Astrocyte (in vitro differentiated cells and primary cell): ENCODE results near the gene KRIT1. TPM values are rescaled to one million over a fixed set of nuclear protein-coding genes. Genes with fewer than 3 reads are reported as not detected.

Source experiments
- DNase-seq: peaks from one replicate; pipeline ENCODE4 v3.0.0-alpha.2; 2010; ENCODE audit warnings: low read depth
- FAIRE-seq: peaks from 2 replicates; lab custom pipeline; 2011; peaks lifted over from hg19 to GRCh38; lab: Jason Lieb, UNC
- H2AFZ ChIP-seq: 2 replicates; pipeline ENCODE4 v1.6.0; 2012; ENCODE audit warnings: low read depth, low read length, inconsistent platforms
- H3K27ac ChIP-seq: 2 replicates; pipeline ENCODE4 v1.5.1; 2011; ENCODE audit warnings: low read depth, low read length, inconsistent platforms
- H3K27me3 ChIP-seq: 2 replicates; pipeline ENCODE4 v1.6.0; 2011; ENCODE audit warnings: low read length, inconsistent platforms; ENCODE audit not compliant: insufficient read depth
- H3K36me3 ChIP-seq: 2 replicates; pipeline ENCODE4 v1.5.1; 2011; ENCODE audit warnings: low read length, inconsistent platforms; ENCODE audit not compliant: insufficient read depth
- H3K4me1 ChIP-seq: 2 replicates; pipeline ENCODE4 v1.5.1; 2011; ENCODE audit warnings: low read length, inconsistent platforms; ENCODE audit not compliant: insufficient read depth
- H3K4me2 ChIP-seq: 2 replicates; pipeline ENCODE4 v1.6.0; 2012; ENCODE audit warnings: low read length, inconsistent platforms
- H3K4me3 ChIP-seq: 2 replicates; pipeline ENCODE4 v1.5.1; 2011; ENCODE audit warnings: low read depth, mild to moderate bottlenecking, low read length, inconsistent platforms; ENCODE audit not compliant: insufficient read depth
- H3K79me2 ChIP-seq: 2 replicates; pipeline ENCODE4 v1.6.0; 2012; ENCODE audit warnings: mild to moderate bottlenecking, low read length, inconsistent platforms; ENCODE audit not compliant: insufficient read depth
- H3K9ac ChIP-seq: 2 replicates; pipeline ENCODE4 v1.6.0; 2012; ENCODE audit warnings: mild to moderate bottlenecking, low read length, inconsistent platforms
- H3K9me3 ChIP-seq: 2 replicates; pipeline ENCODE4 v1.5.1; 2012; ENCODE audit warnings: low read depth, mild to moderate bottlenecking, low read length, inconsistent platforms; ENCODE audit not compliant: insufficient read depth
- H4K20me1 ChIP-seq: 2 replicates; pipeline ENCODE4 v1.6.0; 2012; ENCODE audit warnings: low read length, inconsistent platforms; ENCODE audit not compliant: insufficient read depth
- H3K27ac Mint-ChIP-seq: one replicate; pipeline ENCODE4 v1.8.0; 2021; ENCODE audit warnings: mild to moderate bottlenecking, mixed read lengths; ENCODE audit not compliant: unreplicated experiment
- H3K27me3 Mint-ChIP-seq: one replicate; pipeline ENCODE4 v1.8.0; 2021; ENCODE audit warnings: low read depth, mixed read lengths; ENCODE audit not compliant: unreplicated experiment
- H3K36me3 Mint-ChIP-seq: one replicate; pipeline ENCODE4 v1.8.0; 2021; ENCODE audit warnings: low read depth, mixed read lengths; ENCODE audit not compliant: unreplicated experiment
- H3K4me1 Mint-ChIP-seq: one replicate; pipeline ENCODE4 v1.8.0; 2021; ENCODE audit warnings: low read depth, mixed read lengths; ENCODE audit not compliant: unreplicated experiment
- H3K4me3 Mint-ChIP-seq: one replicate; pipeline ENCODE4 v1.8.0; 2021; ENCODE audit warnings: mild to moderate bottlenecking, moderate library complexity, mixed read lengths; ENCODE audit not compliant: unreplicated experiment
- H3K9me3 Mint-ChIP-seq: one replicate; pipeline ENCODE4 v1.8.0; 2021; ENCODE audit warnings: mild to moderate bottlenecking, mixed read lengths; ENCODE audit not compliant: unreplicated experiment
- EZH2 ChIP-seq: IDR thresholded peaks from 2 replicates; pipeline ENCODE4 v1.6.1; 2012; ENCODE audit warnings: mild to moderate bottlenecking, low read length, inconsistent platforms; ENCODE audit not compliant: insufficient read depth
- total RNA-seq: library from RNA; stranded (reverse); gene quantifications from 2 replicates; pipeline ENCODE4 v1.2.1, GENCODE V29; 2021
- TF ChIP-seq, protein P1 (sequence below): IDR thresholded peaks from 2 replicates; pipeline ENCODE4 v1.5.1; 2011; ENCODE audit warnings: low read depth, mild to moderate bottlenecking, inconsistent platforms, low read length, moderate library complexity; ENCODE audit not compliant: insufficient read depth

The KRIT1 gene
- total RNA-seq, 1 donor from 2014 or later = 33.9 TPM

DNA sequence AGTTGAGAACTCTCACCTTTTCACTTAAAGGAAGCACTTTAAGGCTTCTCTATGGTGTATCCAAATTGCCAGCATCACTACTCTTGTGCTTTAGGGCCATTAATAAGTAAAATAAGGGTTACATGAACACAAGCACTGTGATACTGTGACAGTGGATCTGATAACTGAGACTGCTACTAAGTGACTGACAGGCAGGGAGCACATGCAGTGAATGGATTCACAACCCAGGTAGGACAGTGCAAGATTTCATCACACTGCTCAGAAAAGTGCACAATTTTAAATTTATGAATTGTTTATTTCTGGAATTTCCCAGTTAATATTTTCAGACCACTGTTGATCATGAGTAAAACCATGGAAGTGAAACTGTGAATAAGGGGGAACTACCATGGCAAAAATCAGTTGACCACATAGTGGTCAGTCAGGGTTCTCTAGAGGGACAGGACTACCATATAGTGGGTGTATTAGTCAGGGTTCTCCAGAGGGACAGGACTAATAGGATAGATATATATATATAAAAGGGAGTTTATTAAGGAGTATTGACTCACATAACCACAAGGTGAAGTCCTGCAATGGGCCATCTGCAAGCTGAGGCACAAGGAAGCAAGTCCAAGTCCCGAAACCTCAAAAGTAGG, 90.5 kb downstream of the KRIT1 start:
- no peak overlapping the region for H2AFZ ChIP-seq
- peaks cover 8% of the 10 kb centered on the region for H3K4me1 Mint-ChIP-seq
- no peaks in the 10 kb centered on the region for H3K9me3 ChIP-seq
- no peak overlapping the region for H3K9ac ChIP-seq
- H4K20me1 ChIP-seq = no peaks in the 10 kb centered on the region
- no peak overlapping the region for H3K4me2 ChIP-seq
- FAIRE-seq (no peak), DNase-seq (no peak)
- no peaks in the 10 kb centered on the region for H3K27me3 Mint-ChIP-seq
- no peak overlapping the region for H3K4me3 ChIP-seq
- no peaks in the 10 kb centered on the region for H3K27me3 ChIP-seq
- H3K27ac Mint-ChIP-seq = no peak overlapping the region
- H3K36me3 ChIP-seq = no peaks in the 10 kb centered on the region
- H3K4me3 Mint-ChIP-seq = no peak overlapping the region
- H3K36me3 Mint-ChIP-seq = no peaks in the 10 kb centered on the region
- peaks cover 10% of the 10 kb centered on the region for H3K4me1 ChIP-seq
- no peak for TF ChIP-seq EZH2
- TF ChIP-seq, protein P1, sequence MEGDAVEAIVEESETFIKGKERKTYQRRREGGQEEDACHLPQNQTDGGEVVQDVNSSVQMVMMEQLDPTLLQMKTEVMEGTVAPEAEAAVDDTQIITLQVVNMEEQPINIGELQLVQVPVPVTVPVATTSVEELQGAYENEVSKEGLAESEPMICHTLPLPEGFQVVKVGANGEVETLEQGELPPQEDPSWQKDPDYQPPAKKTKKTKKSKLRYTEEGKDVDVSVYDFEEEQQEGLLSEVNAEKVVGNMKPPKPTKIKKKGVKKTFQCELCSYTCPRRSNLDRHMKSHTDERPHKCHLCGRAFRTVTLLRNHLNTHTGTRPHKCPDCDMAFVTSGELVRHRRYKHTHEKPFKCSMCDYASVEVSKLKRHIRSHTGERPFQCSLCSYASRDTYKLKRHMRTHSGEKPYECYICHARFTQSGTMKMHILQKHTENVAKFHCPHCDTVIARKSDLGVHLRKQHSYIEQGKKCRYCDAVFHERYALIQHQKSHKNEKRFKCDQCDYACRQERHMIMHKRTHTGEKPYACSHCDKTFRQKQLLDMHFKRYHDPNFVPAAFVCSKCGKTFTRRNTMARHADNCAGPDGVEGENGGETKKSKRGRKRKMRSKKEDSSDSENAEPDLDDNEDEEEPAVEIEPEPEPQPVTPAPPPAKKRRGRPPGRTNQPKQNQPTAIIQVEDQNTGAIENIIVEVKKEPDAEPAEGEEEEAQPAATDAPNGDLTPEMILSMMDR = no peak
- H3K9me3 Mint-ChIP-seq = no peaks in the 10 kb centered on the region
- no peaks in the 10 kb centered on the region for H3K79me2 ChIP-seq
- H3K27ac ChIP-seq = no peak overlapping the region

DNA sequence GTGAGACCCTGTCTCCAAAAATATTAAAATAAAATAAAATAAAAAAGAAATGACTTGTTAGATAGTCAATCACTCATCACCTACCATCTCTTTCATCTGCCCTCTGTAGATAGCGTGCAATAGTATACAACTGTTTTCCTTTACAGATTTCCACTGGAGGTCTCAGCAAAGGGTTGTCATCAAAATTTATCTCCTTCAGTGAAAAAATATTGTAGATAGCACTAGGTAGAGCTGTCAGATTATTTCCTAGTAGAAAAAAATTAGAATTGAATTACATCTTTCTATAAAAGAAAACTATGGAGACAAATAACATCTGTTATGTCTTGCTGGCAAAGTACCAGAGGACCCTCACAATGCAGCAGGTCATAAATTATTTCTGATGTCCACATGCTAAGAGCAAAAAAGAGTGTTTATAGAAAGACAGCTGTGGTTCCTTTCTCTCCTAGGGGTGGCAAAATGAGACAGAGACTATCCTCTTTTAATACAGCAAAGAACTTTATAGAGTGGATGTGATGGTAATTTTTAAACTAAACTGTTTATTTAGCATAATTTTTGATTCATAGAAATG, 95.2 kb downstream of the KRIT1 start:
- Mint-ChIP-seq H3K9me3 (no peaks in the 10 kb centered on the region), H3K36me3 (no peaks in the 10 kb centered on the region), H3K4me1 (no peaks in the 10 kb centered on the region), H3K4me3 (no peak overlapping the region), H3K27me3 (no peaks in the 10 kb centered on the region), H3K27ac (no peak overlapping the region)
- TF ChIP-seq, protein P1 = no peak
- no peak for TF ChIP-seq EZH2
- Histone ChIP-seq H3K79me2 (no peaks in the 10 kb centered on the region), H3K27me3 (no peaks in the 10 kb centered on the region), H3K27ac (no peak overlapping the region), H3K4me1 (no peaks in the 10 kb centered on the region), H3K9me3 (no peaks in the 10 kb centered on the region), H3K4me2 (no peak overlapping the region), H3K9ac (no peak overlapping the region), H2AFZ (no peak overlapping the region), H3K36me3 (no peaks in the 10 kb centered on the region), H3K4me3 (no peak overlapping the region), H4K20me1 (no peaks in the 10 kb centered on the region)
- FAIRE-seq (no peak), DNase-seq (no peak)

- no peak for DNase-seq
- Mint-ChIP-seq H3K36me3 (no peaks in the 10 kb centered on the region), H3K9me3 (no peaks in the 10 kb centered on the region), H3K4me1 (no peaks in the 10 kb centered on the region), H3K4me3 (no peak overlapping the region), H3K27me3 (no peaks in the 10 kb centered on the region), H3K27ac (no peak overlapping the region)
- H3K36me3 ChIP-seq = no peaks in the 10 kb centered on the region
- no peak overlapping the region for H2AFZ ChIP-seq
- no peaks in the 10 kb centered on the region for H3K4me1 ChIP-seq
- no peak overlapping the region for H3K27ac ChIP-seq
- H3K9ac ChIP-seq = no peak overlapping the region
- no peaks in the 10 kb centered on the region for H3K9me3 ChIP-seq
- no peak overlapping the region for H3K4me3 ChIP-seq
- H3K27me3 ChIP-seq = no peaks in the 10 kb centered on the region
- FAIRE-seq = no peak
- TF ChIP-seq, protein P1 = no peak
- TF ChIP-seq EZH2 = no peak
- H3K4me2 ChIP-seq = no peak overlapping the region
- no peaks in the 10 kb centered on the region for H3K79me2 ChIP-seq
- H4K20me1 ChIP-seq = no peaks in the 10 kb centered on the region
Measured at GRCh38 chr7:92149736-92150239, 95.9 kb downstream of the KRIT1 start.
